Suprapubic skin (tissue), 4 donors: Measurements from ENCODE around the gene MYO7B.

Experiments used
- CTCF ChIP-seq, 2 donors: fragments of 200-600 bp in 1 of 2; fragments of 450-650 bp in 1 of 2; sonication (generic) in 1 of 2; IDR thresholded peaks; one replicate each; pipeline ENCODE4 v1.5.1; 2016 to 2019; ENCODE audit warnings: antibody characterized with exemption in 2 of 2, mild to moderate bottlenecking in 1 of 2, moderate library complexity in 1 of 2
- POLR2A ChIP-seq, 2 donors: fragments of 450-650 bp; IDR thresholded peaks; one replicate each; pipeline ENCODE4 v1.6.1; 2017; ENCODE audit warnings: antibody characterized with exemption in 2 of 2, mild to moderate bottlenecking in 2 of 2, moderate library complexity in 2 of 2
- POLR2AphosphoS5 ChIP-seq, 3 donors: sonication (generic); formaldehyde crosslinking; IDR thresholded peaks; one replicate each; pipeline ENCODE4 v1.6.1; 2017; ENCODE audit warnings: antibody characterized with exemption in 3 of 3

GRCh38 chr2:127612111-127612822 lies 76.8 kb downstream of the MYO7B start:
- TF ChIP-seq CTCF (IDR thresholded peaks at IDR 0.05) (no peak), POLR2A (IDR thresholded peaks at IDR 0.05) (no peak), POLR2AphosphoS5 (IDR thresholded peaks at IDR 0.05) (no peak)
